ENCODE results near the gene HOXD12. TPM values are rescaled to one million over a fixed set of nuclear protein-coding genes. Genes with fewer than 3 reads are reported as not detected.

Gene HOXD12
- total and polyA plus RNA-seq, 4 donors: not detected

DNA sequence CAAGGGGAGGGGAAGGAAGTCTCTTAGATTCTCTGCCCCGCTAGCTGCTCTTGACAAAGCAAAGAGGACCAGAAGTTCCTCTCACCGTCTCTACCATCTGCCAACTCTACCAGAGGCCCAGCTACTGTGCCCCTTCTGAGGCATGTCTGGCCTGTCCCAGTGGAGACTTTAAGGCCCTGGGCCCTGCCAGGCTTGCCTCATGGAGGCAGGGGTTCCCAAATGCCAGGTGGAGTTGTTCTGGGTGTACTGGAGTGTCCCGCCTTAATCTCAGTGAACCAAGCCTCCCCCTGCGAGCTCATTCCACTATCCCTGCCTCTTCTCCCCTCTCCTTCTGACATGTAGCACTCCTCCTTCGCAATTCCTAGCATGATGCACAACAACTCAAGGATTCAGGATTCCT lies 2.2 kb downstream of the HOXD12 start:
- Histone ChIP-seq H3K27me3 (ENCODE audit: control insufficient read depth in 1 of 2, insufficient read depth in 2 of 2, low read length in 1 of 2) (peaks cover 0 to 5% of the 10 kb centered on the region in 2 donors), H3K36me3 (ENCODE audit: control insufficient read depth in 1 of 2, insufficient read depth in 2 of 2, low read length in 1 of 2) (no peaks in the 10 kb centered on the region), H3K27ac (ENCODE audit: low read depth in 1 of 2, low read length in 2 of 2) (no peak overlapping the region), H3K9me3 (ENCODE audit: control insufficient read depth, low read length) (no peaks in the 10 kb centered on the region), H3K4me3 (ENCODE audit: low read length in 2 of 2) (no peak overlapping the region), H3K4me1 (ENCODE audit: control insufficient read depth in 1 of 2, insufficient read depth in 2 of 2, low read length in 2 of 2) (no peaks in the 10 kb centered on the region)
- 83% methylated on average over 5 of the region's 5 CpGs for WGBS, 2 donors
- no peak for ATAC-seq (ENCODE audit: low FRiP score)
- intact Hi-C loops (cut with DNase I): no loop called here
- DNase-seq: peak in 1 of 2 donors; percentile 8

DNA sequence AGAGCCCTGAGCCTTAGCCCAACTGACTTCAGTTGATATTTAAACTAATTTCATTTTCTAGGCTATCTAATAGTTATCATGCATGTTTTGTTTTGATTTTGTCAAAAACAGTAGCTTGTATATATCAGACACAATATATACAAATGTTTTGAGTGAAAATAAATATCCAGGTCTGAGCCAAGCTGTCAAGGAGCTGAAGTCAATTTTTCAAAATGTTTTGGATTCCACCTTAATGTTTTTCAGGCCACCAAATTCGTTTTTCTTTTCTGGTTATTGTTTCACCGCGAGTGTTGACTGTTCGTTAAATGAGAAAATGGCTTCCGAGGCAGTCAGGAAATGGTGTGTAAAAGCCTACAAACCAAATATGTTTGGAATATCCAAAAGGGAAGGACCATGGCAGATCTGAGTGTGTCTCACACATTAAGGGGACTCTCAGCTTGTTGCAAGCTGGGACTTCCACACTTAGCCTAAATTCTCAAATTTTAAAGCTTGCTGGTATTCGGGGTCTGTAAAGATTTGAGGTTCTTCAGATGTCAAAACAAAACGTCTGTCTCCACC lies 2.8 kb downstream of the HOXD12 start:
- no peaks in the 10 kb centered on the region for H3K4me1 ChIP-seq (ENCODE audit: control insufficient read depth in 1 of 2, insufficient read depth in 2 of 2, low read length in 2 of 2)
- WGBS, 2 donors: 60 to 62% methylated on average over 7 of the region's 7 CpGs
- H3K36me3 ChIP-seq (ENCODE audit: control insufficient read depth in 1 of 2, insufficient read depth in 2 of 2, low read length in 1 of 2): no peaks in the 10 kb centered on the region
- peaks cover 0 to 7% of the 10 kb centered on the region in 2 donors for H3K27me3 ChIP-seq (ENCODE audit: control insufficient read depth in 1 of 2, insufficient read depth in 2 of 2, low read length in 1 of 2)
- intact Hi-C loops (cut with DNase I): no loop called here
- no peak for DNase-seq
- H3K9me3 ChIP-seq (ENCODE audit: control insufficient read depth, low read length): no peaks in the 10 kb centered on the region
- no peak for ATAC-seq (ENCODE audit: low FRiP score)
- no peak overlapping the region for H3K27ac ChIP-seq (ENCODE audit: low read depth in 1 of 2, low read length in 2 of 2)
- no peak overlapping the region for H3K4me3 ChIP-seq (ENCODE audit: low read length in 2 of 2)

DNA sequence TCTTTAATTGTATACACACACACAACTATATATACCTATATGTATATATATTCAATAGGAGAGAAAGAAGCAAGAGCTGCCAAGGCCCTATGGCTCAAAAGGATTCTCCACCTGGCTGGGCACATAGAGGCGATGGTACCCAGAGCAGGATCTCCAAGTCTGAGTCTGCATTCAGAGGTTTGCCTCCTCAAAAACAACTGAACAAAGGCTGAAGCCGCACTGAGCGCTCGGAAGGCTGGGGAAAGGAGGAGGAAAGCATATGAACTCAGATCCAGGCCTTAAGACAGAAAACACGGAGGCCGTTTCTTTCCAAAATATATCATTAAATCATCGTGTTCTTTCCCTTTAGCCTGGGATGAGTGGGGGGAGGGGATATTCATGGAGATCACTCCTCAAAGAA lies 3.6 kb downstream of the HOXD12 start:
- Histone ChIP-seq H3K27me3 (ENCODE audit: control insufficient read depth in 1 of 2, insufficient read depth in 2 of 2, low read length in 1 of 2) (peaks cover 0 to 7% of the 10 kb centered on the region in 2 donors), H3K27ac (ENCODE audit: low read depth in 1 of 2, low read length in 2 of 2) (no peak overlapping the region), H3K4me3 (ENCODE audit: low read length in 2 of 2) (no peak overlapping the region), H3K4me1 (ENCODE audit: control insufficient read depth in 1 of 2, insufficient read depth in 2 of 2, low read length in 2 of 2) (no peaks in the 10 kb centered on the region), H3K36me3 (ENCODE audit: control insufficient read depth in 1 of 2, insufficient read depth in 2 of 2, low read length in 1 of 2) (no peaks in the 10 kb centered on the region), H3K9me3 (ENCODE audit: control insufficient read depth, low read length) (no peaks in the 10 kb centered on the region)
- ATAC-seq (ENCODE audit: low FRiP score): no peak
- intact Hi-C loops (cut with DNase I): no loop called here
- WGBS, 2 donors: 73 to 76% methylated on average over 7 of the region's 7 CpGs
- DNase-seq: no peak

- Histone ChIP-seq H3K4me1 (ENCODE audit: control insufficient read depth in 1 of 2, insufficient read depth in 2 of 2, low read length in 2 of 2) (no peaks in the 10 kb centered on the region), H3K27ac (ENCODE audit: low read depth in 1 of 2, low read length in 2 of 2) (no peak overlapping the region), H3K27me3 (ENCODE audit: control insufficient read depth in 1 of 2, insufficient read depth in 2 of 2, low read length in 1 of 2) (peaks cover 0 to 7% of the 10 kb centered on the region in 2 donors), H3K36me3 (ENCODE audit: control insufficient read depth in 1 of 2, insufficient read depth in 2 of 2, low read length in 1 of 2) (no peaks in the 10 kb centered on the region), H3K4me3 (ENCODE audit: low read length in 2 of 2) (no peak overlapping the region), H3K9me3 (ENCODE audit: control insufficient read depth, low read length) (no peaks in the 10 kb centered on the region)
- DNase-seq (peak in 1 of 2 donors; percentile 17), ATAC-seq (ENCODE audit: low FRiP score) (no peak)
- WGBS, 2 donors: 20 to 22% methylated on average over 17 of the region's 17 CpGs
- intact Hi-C loops (cut with DNase I): no loop called here
Observed at GRCh38 chr2:176103742-176104315, 4.2 kb downstream of the HOXD12 start.

DNA sequence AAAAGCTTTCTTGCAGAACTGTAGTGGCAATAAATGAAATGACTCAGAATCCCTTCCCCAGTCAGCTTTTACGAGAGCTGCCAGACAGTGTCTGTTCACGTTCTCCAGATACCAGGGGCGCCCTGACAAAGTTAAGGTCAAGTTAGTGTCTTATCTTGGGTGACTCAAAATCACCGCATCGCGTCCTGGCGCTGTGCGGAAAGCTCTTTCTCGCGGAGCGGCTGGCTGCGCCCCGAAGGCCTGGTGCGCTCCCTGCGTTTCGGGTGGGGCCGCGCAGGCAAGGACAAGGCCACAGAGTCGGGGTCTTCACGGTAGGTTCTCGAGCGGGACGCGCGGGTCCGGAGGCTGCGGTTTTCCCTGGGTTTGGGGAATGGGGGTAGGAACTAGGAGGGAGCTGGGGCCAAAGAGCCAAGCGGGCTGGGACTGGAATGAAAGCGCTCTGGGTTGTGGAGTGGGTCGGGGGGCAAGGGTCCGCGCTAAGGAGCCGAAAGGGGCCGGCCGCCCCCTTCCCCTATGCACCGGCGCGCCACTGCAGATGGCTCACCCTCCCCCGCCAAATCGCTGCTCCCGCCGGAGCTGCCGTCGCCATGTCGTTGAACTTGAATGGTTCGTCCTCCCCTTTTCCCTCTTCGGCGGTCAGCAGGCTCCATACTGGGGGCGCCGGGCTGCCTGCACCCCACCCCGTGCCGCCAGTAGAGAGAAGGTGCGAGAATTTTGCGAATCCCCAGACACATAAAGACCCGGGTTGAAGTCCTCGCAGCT lies 4.9 kb downstream of the HOXD12 start:
- no peaks in the 10 kb centered on the region for H3K9me3 ChIP-seq (ENCODE audit: control insufficient read depth, low read length)
- no peaks in the 10 kb centered on the region for H3K4me1 ChIP-seq (ENCODE audit: control insufficient read depth in 1 of 2, insufficient read depth in 2 of 2, low read length in 2 of 2)
- H3K27me3 ChIP-seq (ENCODE audit: control insufficient read depth in 1 of 2, insufficient read depth in 2 of 2, low read length in 1 of 2): peaks cover 0 to 7% of the 10 kb centered on the region in 2 donors
- WGBS, 2 donors: 5 to 6% methylated on average over 54 to 56 of the region's 56 CpGs
- no peak overlapping the region for H3K27ac ChIP-seq (ENCODE audit: low read depth in 1 of 2, low read length in 2 of 2)
- ATAC-seq (ENCODE audit: low FRiP score) (peak; percentile 22), DNase-seq (peak in 1 of 2 donors; percentile 35)
- intact Hi-C loops (cut with DNase I): no loop called here
- H3K4me3 ChIP-seq (ENCODE audit: low read length in 2 of 2): no peak overlapping the region
- no peaks in the 10 kb centered on the region for H3K36me3 ChIP-seq (ENCODE audit: control insufficient read depth in 1 of 2, insufficient read depth in 2 of 2, low read length in 1 of 2)

DNA sequence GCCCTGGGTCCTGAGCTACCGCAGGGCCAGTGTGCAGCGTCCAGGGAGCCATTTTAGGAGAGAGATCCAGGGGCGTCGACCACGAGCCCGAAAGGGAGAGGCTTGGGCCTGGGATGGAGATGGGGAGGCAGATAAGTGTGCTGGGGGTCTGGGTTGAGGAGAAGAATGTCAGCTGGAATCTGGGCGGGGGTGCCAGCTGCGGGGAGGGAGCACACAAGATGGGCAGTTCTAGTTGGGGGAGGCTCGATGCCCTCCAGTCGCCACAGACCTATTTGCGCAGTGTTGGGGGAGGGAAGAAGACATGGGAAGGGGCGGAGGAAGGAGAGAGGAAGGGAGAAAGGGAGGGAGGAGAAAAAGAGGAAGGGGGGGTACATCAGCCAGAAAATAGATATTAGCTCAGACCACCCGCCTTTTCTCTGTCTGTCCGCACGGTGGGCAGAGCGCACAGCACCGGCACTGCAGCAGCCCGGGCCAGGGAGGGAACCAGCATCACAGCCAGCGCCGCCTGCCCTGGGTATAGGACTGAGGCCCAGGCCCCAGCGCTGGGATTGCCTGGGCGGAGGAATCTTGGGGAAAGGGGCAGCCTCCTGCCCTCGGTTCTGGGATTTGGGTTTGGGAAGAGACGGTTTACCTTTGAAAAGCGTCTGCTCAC lies 5.6 kb downstream of the HOXD12 start:
- Histone ChIP-seq H3K36me3 (ENCODE audit: control insufficient read depth in 1 of 2, insufficient read depth in 2 of 2, low read length in 1 of 2) (no peaks in the 10 kb centered on the region), H3K27ac (ENCODE audit: low read depth in 1 of 2, low read length in 2 of 2) (no peak overlapping the region), H3K4me3 (ENCODE audit: low read length in 2 of 2) (no peak overlapping the region), H3K4me1 (ENCODE audit: control insufficient read depth in 1 of 2, insufficient read depth in 2 of 2, low read length in 2 of 2) (no peaks in the 10 kb centered on the region), H3K27me3 (ENCODE audit: control insufficient read depth in 1 of 2, insufficient read depth in 2 of 2, low read length in 1 of 2) (peaks cover 0 to 7% of the 10 kb centered on the region in 2 donors), H3K9me3 (ENCODE audit: control insufficient read depth, low read length) (no peaks in the 10 kb centered on the region)
- peak in 1 of 2 donors; percentile 43 for DNase-seq
- no peak for ATAC-seq (ENCODE audit: low FRiP score)
- 11 to 13% methylated on average over 25 of the region's 25 CpGs for whole genome bisulfite sequencing, 2 donors
- intact Hi-C loops (cut with DNase I): no loop called here

- H3K27ac ChIP-seq (ENCODE audit: low read depth in 1 of 2, low read length in 2 of 2): no peak overlapping the region
- H3K4me3 ChIP-seq (ENCODE audit: low read length in 2 of 2): no peak overlapping the region
- DNase-seq (peak in 1 of 2 donors; percentile 24), ATAC-seq (ENCODE audit: low FRiP score) (peak; percentile 3)
- intact Hi-C loops (cut with DNase I): no loop called here
- 21 to 24% methylated on average over 25 of the region's 25 CpGs for WGBS, 2 donors
- H3K9me3 ChIP-seq (ENCODE audit: control insufficient read depth, low read length): no peaks in the 10 kb centered on the region
- H3K36me3 ChIP-seq (ENCODE audit: control insufficient read depth in 1 of 2, insufficient read depth in 2 of 2, low read length in 1 of 2): no peaks in the 10 kb centered on the region
- H3K27me3 ChIP-seq (ENCODE audit: control insufficient read depth in 1 of 2, insufficient read depth in 2 of 2, low read length in 1 of 2): peaks cover 0 to 7% of the 10 kb centered on the region in 2 donors
- no peaks in the 10 kb centered on the region for H3K4me1 ChIP-seq (ENCODE audit: control insufficient read depth in 1 of 2, insufficient read depth in 2 of 2, low read length in 2 of 2)
Observed at GRCh38 chr2:176105730-176106580, 6.4 kb downstream of the HOXD12 start.

All from aorta (tissue), 5 donors.